B cell (primary cell): ENCODE data around the gene APOA5. TPM values are rescaled to one million over a fixed set of nuclear protein-coding genes. Genes with fewer than 3 reads are reported as not detected.

ENCODE experiments used
- ATAC-seq: fragments of 200-7000 bp; cut with Tn5 transposase; one replicate; pipeline ENCODE4 v1.10.0; 2021; ENCODE audit warnings: low read depth, mild to moderate bottlenecking, moderate number of reproducible peaks, moderate library complexity
- CTCF ChIA-PET: fragments of 350-600 bp; sonication (Branson Sonifier 250); formaldehyde crosslinking; loops from one replicate; lab custom pipeline; 2021; ENCODE audit warnings: antibody characterized with exemption, inconsistent platforms; lab: Charles Lee
- POLR2A ChIA-PET: fragments of 350-600 bp; sonication (Branson Sonifier 250); formaldehyde crosslinking; loops from one replicate; lab custom pipeline; 2021; ENCODE audit warnings: antibody characterized with exemption; lab: Charles Lee
- DNase-seq: peaks from one replicate; pipeline ENCODE4 v3.0.0; 2013
- H2AFZ ChIP-seq: 2 replicates; pipeline ENCODE4 v1.6.1; 2012; ENCODE audit warnings: mild to moderate bottlenecking, low read depth, low read length; ENCODE audit not compliant: insufficient read depth, poor library complexity, severe bottlenecking
- H3K27ac ChIP-seq, 2 donors: 1 replicate in 1 of 2; 2 replicates in 1 of 2; pipeline ENCODE4 v1.5.1; 2012 to 2013; ENCODE audit warnings: low read length in 2 of 2, mild to moderate bottlenecking in 2 of 2, moderate library complexity in 1 of 2
- H3K27me3 ChIP-seq, 4 experiments: fragments of 200-600 bp in 1 of 4; sonication (generic) in 1 of 4; replicated peaks in 1 of 4; 1 replicate in 2 of 4; 2 replicates in 2 of 4; pipeline versions ENCODE4 v1.6.1 to v1.7.0; 2013 to 2016; ENCODE audit warnings: low read length in 3 of 4, mild to moderate bottlenecking in 2 of 4, mixed read lengths in 1 of 4, moderate library complexity in 1 of 4; ENCODE audit not compliant: insufficient read depth in 4 of 4, control insufficient read depth in 3 of 4; ENCODE audit errors: control extremely low read depth in 1 of 4
- H3K36me3 ChIP-seq, 2 experiments: replicated peaks in 1 of 2; 1 replicate in 1 of 2; 2 replicates in 1 of 2; pipeline versions ENCODE4 v1.6.1 to v1.7.1; 2013; ENCODE audit warnings: low read length in 1 of 2; ENCODE audit not compliant: insufficient read depth in 2 of 2, control insufficient read depth in 1 of 2; ENCODE audit errors: control extremely low read depth in 1 of 2, extremely low read depth in 1 of 2
- H3K4me1 ChIP-seq, 2 donors: fragments of 200-600 bp in 1 of 2; sonication (generic) in 1 of 2; 1 replicate in 1 of 2; 2 replicates in 1 of 2; pipeline versions ENCODE4 v1.5.1 to v1.6.1; 2013 to 2017; ENCODE audit warnings: low read length in 2 of 2; ENCODE audit not compliant: control insufficient read depth in 2 of 2, insufficient read depth in 2 of 2
- H3K4me2 ChIP-seq: replicated peaks from 2 replicates; pipeline ENCODE3; 2012; ENCODE audit warnings: mild to moderate bottlenecking, low read depth, low read length; ENCODE audit not compliant: poor library complexity, severe bottlenecking
- H3K4me3 ChIP-seq, 5 experiments: fragments of 200-600 bp in 1 of 5; sonication (generic) in 1 of 5; 1 replicate in 3 of 5; 2 replicates in 2 of 5; pipeline versions ENCODE4 v1.5.1 to v1.7.0; 2011 to 2016; ENCODE audit warnings: low read length in 4 of 5, mild to moderate bottlenecking in 4 of 5, low read depth in 2 of 5, control low read depth in 1 of 5, moderate library complexity in 1 of 5; ENCODE audit not compliant: insufficient read depth in 1 of 5; ENCODE audit errors: control extremely low read depth in 1 of 5, extremely low read depth in 1 of 5
- H3K79me2 ChIP-seq: fragments of 200-600 bp; sonication (generic); one replicate; pipeline ENCODE4 v1.6.0; 2016; ENCODE audit warnings: low read length; ENCODE audit not compliant: control insufficient read depth, insufficient read depth
- H3K9ac ChIP-seq: fragments of 200-600 bp; sonication (generic); 2 replicates; pipeline ENCODE4 v1.6.1; 2017; ENCODE audit warnings: mild to moderate bottlenecking, low read length, moderate library complexity
- H3K9me3 ChIP-seq, 3 donors: one replicate each; pipeline versions ENCODE4 v1.6.1 to v1.7.1; 2013; ENCODE audit warnings: low read length in 2 of 3; ENCODE audit not compliant: control insufficient read depth in 2 of 3, insufficient read depth in 1 of 3; ENCODE audit errors: control extremely low read depth in 1 of 3
- H4K20me1 ChIP-seq: 2 replicates; pipeline ENCODE4 v1.6.0; 2012; ENCODE audit warnings: mild to moderate bottlenecking, low read length; ENCODE audit not compliant: insufficient read depth, control insufficient read depth, poor library complexity, severe bottlenecking
- H3K27ac Mint-ChIP-seq: one replicate; pipeline ENCODE4 v1.8.0; 2021; ENCODE audit warnings: mixed read lengths
- H3K27me3 Mint-ChIP-seq: one replicate; pipeline ENCODE4 v1.8.0; 2021; ENCODE audit warnings: mixed read lengths
- H3K4me1 Mint-ChIP-seq: one replicate; pipeline ENCODE4 v1.8.0; 2021; ENCODE audit warnings: mixed read lengths
- H3K4me3 Mint-ChIP-seq: one replicate; pipeline ENCODE4 v1.8.0; 2021; ENCODE audit warnings: mixed read lengths
- H3K9me3 Mint-ChIP-seq: one replicate; pipeline ENCODE4 v1.8.0; 2022; ENCODE audit warnings: mixed read lengths; ENCODE audit not compliant: insufficient read depth
- CTCF ChIP-seq: fragments of 200-600 bp; IDR thresholded peaks from one replicate; pipeline ENCODE4 v1.8.0; 2022; ENCODE audit warnings: antibody characterized with exemption, mild to moderate bottlenecking
- EZH2 ChIP-seq: IDR thresholded peaks from 2 replicates; pipeline ENCODE4 v1.6.1; 2012; ENCODE audit warnings: borderline replicate concordance, low read depth, mild to moderate bottlenecking, moderate library complexity, low read length; ENCODE audit not compliant: insufficient read depth, poor library complexity, severe bottlenecking
- WGBS: methylation state at CpG from one replicate; pipeline ENCODE4 v1.1.5; 2013; ENCODE audit warnings: missing lambda C conversion rate; ENCODE audit not compliant: insufficient coverage; 5-methylcytosine and 5-hydroxymethylcytosine counted together
- intact Hi-C: fragments of 100-400 bp; cut with micrococcal nuclease; formaldehyde crosslinking; loops from one replicate; pipeline ENCODE4 v1.10.0; 2022
- polyA plus RNA-seq: library from polyadenylated mRNA; depleted of rRNA; stranded (reverse); fragments of >200 nt; gene quantifications from 2 replicates; pipeline ENCODE4 v1.2.3, GENCODE V29; 2012
- total RNA-seq, 2 donors: library from RNA; stranded (reverse); fragments of 120-200 nt in 1 of 2; gene quantifications; 1 replicate in 1 of 2; 2 replicates in 1 of 2; pipeline versions ENCODE4 v1.2.3 to v1.2.4, GENCODE V29; 2013 to 2022

Gene APOA5
- total and polyA plus RNA-seq, 2 donors (not counting 1 experiment from before 2014, with no cell fraction given), result not detected

- ChIA-PET POLR2A (no interaction called here), CTCF (no interaction called here)
Measured at GRCh38 chr11:116832350-116833290, 40.9 kb upstream of the APOA5 start.

More at GRCh38 chr11:116832350-116833290, 40.9 kb upstream of the APOA5 start:
- Histone ChIP-seq H2AFZ (no peak overlapping the region), H3K9ac (no peak overlapping the region), H3K27ac (no peak overlapping the region), H3K4me3 (no peak overlapping the region), H3K9me3 (no peaks in the 10 kb centered on the region), H4K20me1 (no peaks in the 10 kb centered on the region), H3K4me1 (peaks cover 7 to 14% of the 10 kb centered on the region in 2 donors), H3K36me3 (no peaks in the 10 kb centered on the region), H3K27me3 (peaks cover 0 to 4% (median 0%) of the 10 kb centered on the region in 4 experiments), H3K79me2 (no peaks in the 10 kb centered on the region), H3K4me2 (no peak overlapping the region)
- Mint-ChIP-seq H3K27ac (no peak overlapping the region), H3K9me3 (no peaks in the 10 kb centered on the region), H3K4me1 (peaks cover 16% of the 10 kb centered on the region), H3K4me3 (no peak overlapping the region), H3K27me3 (peaks cover 4% of the 10 kb centered on the region)
- 92% methylated on average over 12 of the region's 13 CpGs for WGBS
- intact Hi-C loops, result no loop called here
- ATAC-seq (no peak), DNase-seq (no peak)
- TF ChIP-seq EZH2 (no peak), CTCF (no peak)
